Vagina (tissue), 2 donors: ENCODE measurements around the gene MECP2. TPM values are rescaled to one million over a fixed set of nuclear protein-coding genes. Genes with fewer than 3 reads are reported as not detected.
A peak's percentile ranks its signal among the peaks of the same experiment; 100 is the strongest.

Source experiments
- DNase-seq, 2 donors: peaks; one replicate each; pipeline ENCODE4 v3.0.0-alpha.2; 2017; ENCODE audit errors: extremely low spot score in 2 of 2
- H3K27ac ChIP-seq: fragments of 200-600 bp; sonication (generic); one replicate; pipeline ENCODE4 v1.5.1; 2019
- H3K27me3 ChIP-seq: fragments of 200-600 bp; sonication (generic); one replicate; pipeline ENCODE4 v1.5.1; 2019
- H3K36me3 ChIP-seq, 2 donors: fragments of 200-600 bp; sonication (generic); one replicate each; pipeline ENCODE4 v1.5.1; 2017 to 2019
- H3K4me1 ChIP-seq: fragments of 200-600 bp; sonication (generic); one replicate; pipeline ENCODE4 v1.5.1; 2019
- H3K4me3 ChIP-seq, 2 donors: fragments of 200-600 bp; sonication (generic); 1 replicate in 1 of 2; 2 replicates in 1 of 2; pipeline ENCODE4 v1.5.1; 2016 to 2019
- H3K9me3 ChIP-seq: fragments of 200-600 bp; sonication (generic); one replicate; pipeline ENCODE4 v1.5.1; 2019
- CTCF ChIP-seq, 3 experiments: fragments of 450-650 bp in 2 of 3; fragments of 200-600 bp in 1 of 3; sonication (generic) in 1 of 3; IDR thresholded peaks; one replicate each; pipeline ENCODE4 v1.5.1; 2017 to 2019; ENCODE audit warnings: antibody characterized with exemption in 3 of 3, mild to moderate bottlenecking in 2 of 3, moderate library complexity in 2 of 3
- POLR2A ChIP-seq, 2 donors: fragments of 450-650 bp; IDR thresholded peaks; one replicate each; pipeline ENCODE4 v1.6.1; 2017; ENCODE audit warnings: antibody characterized with exemption in 2 of 2, mild to moderate bottlenecking in 2 of 2, moderate library complexity in 2 of 2
- POLR2AphosphoS5 ChIP-seq, 2 donors: sonication (generic); formaldehyde crosslinking; IDR thresholded peaks; one replicate each; pipeline ENCODE4 v1.9.0; 2017; ENCODE audit warnings: antibody characterized with exemption in 2 of 2, mild to moderate bottlenecking in 2 of 2, low read depth in 1 of 2; ENCODE audit not compliant: insufficient read depth in 1 of 2
- intact Hi-C: fragments of 100-400 bp; cut with DNase I; formaldehyde crosslinking; loops from one replicate; pipeline ENCODE4 v1.15.1; 2023
- total RNA-seq: library from RNA; depleted of rRNA; stranded (reverse); fragments of >200 nt; gene quantifications from one replicate; pipeline ENCODE4 v1.2.3, GENCODE V29; 2016

Gene MECP2
- total RNA-seq, 1 donor from 2014 or later, result 38.5 TPM

GRCh38 chrX:154023276-154024000 lies 74.1 kb downstream of the MECP2 start:
- Histone ChIP-seq H3K36me3 (no peaks in the 10 kb centered on the region), H3K9me3 (no peaks in the 10 kb centered on the region), H3K4me3 (no peak overlapping the region), H3K27me3 (no peaks in the 10 kb centered on the region), H3K4me1 (peaks cover 20% of the 10 kb centered on the region), H3K27ac (peak overlapping the region; percentile 22)
- no peak for DNase-seq
- TF ChIP-seq CTCF (IDR thresholded peaks at IDR 0.05), result no peak
- TF ChIP-seq POLR2A (IDR thresholded peaks at IDR 0.05), result no peak
- TF ChIP-seq POLR2AphosphoS5 (IDR thresholded peaks at IDR 0.05; ENCODE audit: insufficient read depth in 1 of 2, low read depth in 1 of 2), result no peak
- intact Hi-C loops, result no loop called here

GRCh38 chrX:154022108-154022507 lies 75.4 kb downstream of the MECP2 start:
- no peak for DNase-seq
- H3K4me1 ChIP-seq, result peaks cover 27% of the 10 kb centered on the region
- H3K36me3 ChIP-seq, result peaks cover 0 to 3% of the 10 kb centered on the region in 2 donors
- intact Hi-C loops, result no loop called here
- no peaks in the 10 kb centered on the region for H3K9me3 ChIP-seq
- TF ChIP-seq CTCF (IDR thresholded peaks at IDR 0.05), result no peak
- no peak for TF ChIP-seq POLR2A (IDR thresholded peaks at IDR 0.05)
- no peak for TF ChIP-seq POLR2AphosphoS5 (IDR thresholded peaks at IDR 0.05; ENCODE audit: insufficient read depth in 1 of 2, low read depth in 1 of 2)
- H3K27me3 ChIP-seq, result no peaks in the 10 kb centered on the region
- H3K27ac ChIP-seq, result no peak overlapping the region
- H3K4me3 ChIP-seq, result no peak overlapping the region

GRCh38 chrX:154021131-154021611 lies 76.3 kb downstream of the MECP2 start:
- Histone ChIP-seq H3K27me3 (no peaks in the 10 kb centered on the region), H3K4me1 (peaks cover 27% of the 10 kb centered on the region), H3K27ac (peak overlapping the region; percentile 86), H3K9me3 (no peaks in the 10 kb centered on the region), H3K36me3 (peaks cover 0 to 12% of the 10 kb centered on the region in 2 donors), H3K4me3 (peak overlapping the region in 1 of 2 donors; percentile 61)
- intact Hi-C loops, result no loop called here
- DNase-seq, result no peak
- TF ChIP-seq CTCF (IDR thresholded peaks at IDR 0.05), result no peak
- no peak for TF ChIP-seq POLR2A (IDR thresholded peaks at IDR 0.05)
- TF ChIP-seq POLR2AphosphoS5 (IDR thresholded peaks at IDR 0.05; ENCODE audit: insufficient read depth in 1 of 2, low read depth in 1 of 2), result no peak

- no peak for DNase-seq
- H3K36me3 ChIP-seq, result peaks cover 0 to 15% of the 10 kb centered on the region in 2 donors
- peak overlapping the region; percentile 86 for H3K27ac ChIP-seq
- peak overlapping the region; percentile 55 to 61 for H3K4me3 ChIP-seq
- intact Hi-C loops, result no loop called here
- no peaks in the 10 kb centered on the region for H3K27me3 ChIP-seq
- no peak for TF ChIP-seq POLR2A (IDR thresholded peaks at IDR 0.05)
- no peak for TF ChIP-seq POLR2AphosphoS5 (IDR thresholded peaks at IDR 0.05; ENCODE audit: insufficient read depth in 1 of 2, low read depth in 1 of 2)
- TF ChIP-seq CTCF (IDR thresholded peaks at IDR 0.05), result no peak
- H3K9me3 ChIP-seq, result no peaks in the 10 kb centered on the region
- peaks cover 27% of the 10 kb centered on the region for H3K4me1 ChIP-seq
Measured at GRCh38 chrX:154020536-154021115, 76.9 kb downstream of the MECP2 start.
